Kidney epithelial cell (primary cell): ENCODE data around the gene ADI1. TPM values are rescaled to one million over a fixed set of nuclear protein-coding genes. Genes with fewer than 3 reads are reported as not detected.
"Not testable (repeated sequence)": the region's sequence is repeated elsewhere in the genome, so short reads cannot be mapped to it uniquely, and the experiment has no call there.

ENCODE experiments used
- DNase-seq: peaks from one replicate; pipeline ENCODE4 v3.0.0-alpha.2; 2010; ENCODE audit warnings: low read depth
- H3K27me3 ChIP-seq: 2 replicates; pipeline ENCODE4 v1.6.0; 2011; ENCODE audit warnings: low read length; ENCODE audit not compliant: control insufficient read depth, insufficient read depth
- H3K36me3 ChIP-seq: 2 replicates; pipeline ENCODE4 v1.5.1; 2011; ENCODE audit warnings: low read length; ENCODE audit not compliant: control insufficient read depth, insufficient read depth
- H3K4me3 ChIP-seq: 2 replicates; pipeline ENCODE4 v1.5.1; 2011; ENCODE audit warnings: low read depth, mild to moderate bottlenecking, control low read depth, low read length
- CTCF ChIP-seq: IDR thresholded peaks from 2 replicates; pipeline ENCODE4 v1.5.1; 2011; ENCODE audit warnings: mild to moderate bottlenecking, moderate library complexity, low read length, control low read depth, inconsistent platforms; ENCODE audit not compliant: insufficient read depth, poor library complexity, severe bottlenecking
- total RNA-seq: library from RNA; depleted of rRNA; stranded (reverse); fragments of >200 nt; gene quantifications from 2 replicates; pipeline ENCODE4 v1.2.3, GENCODE V29; 2015

ADI1 gene
- total RNA-seq, 1 donor from 2014 or later = 25.6 TPM

GRCh38 chr2:3503483-3503882 is 15.8 kb downstream of the ADI1 start:
- H3K36me3 ChIP-seq = no peaks in the 10 kb centered on the region
- TF ChIP-seq CTCF = no peak
- DNase-seq = no peak
- H3K4me3 ChIP-seq = no peak overlapping the region
- H3K27me3 ChIP-seq = no peaks in the 10 kb centered on the region

- no peaks in the 10 kb centered on the region for H3K36me3 ChIP-seq
- TF ChIP-seq CTCF = no peak
Measured at GRCh38 chr2:3503046-3503445, 16.3 kb downstream of the ADI1 start.

GRCh38 chr2:3500326-3500899 is 18.9 kb downstream of the ADI1 start:
- no peaks in the 10 kb centered on the region for H3K36me3 ChIP-seq
- no peak for TF ChIP-seq CTCF
- H3K4me3 ChIP-seq = no peak overlapping the region
- no peaks in the 10 kb centered on the region for H3K27me3 ChIP-seq
- no peak for DNase-seq

More at GRCh38 chr2:3503046-3503445, 16.3 kb downstream of the ADI1 start:
- no peaks in the 10 kb centered on the region for H3K27me3 ChIP-seq
- no peak for DNase-seq
- no peak overlapping the region for H3K4me3 ChIP-seq

- no peak overlapping the region for H3K4me3 ChIP-seq
- H3K27me3 ChIP-seq = no peaks in the 10 kb centered on the region
- no peaks in the 10 kb centered on the region for H3K36me3 ChIP-seq
- TF ChIP-seq CTCF = no peak
- no peak for DNase-seq
Measured at GRCh38 chr2:3498783-3499394, 20.4 kb downstream of the ADI1 start.

GRCh38 chr2:3496708-3497080 is 22.6 kb downstream of the ADI1 start:
- not testable (repeated sequence) for H3K36me3 ChIP-seq, H3K27me3 ChIP-seq

GRCh38 chr2:3494984-3495666 is 24.2 kb downstream of the ADI1 start:
- Histone ChIP-seq H3K27me3 (no peaks in the 10 kb centered on the region), H3K4me3 (no peak overlapping the region), H3K36me3 (no peaks in the 10 kb centered on the region)
- TF ChIP-seq CTCF = no peak
- DNase-seq = no peak

More at GRCh38 chr2:3496708-3497080, 22.6 kb downstream of the ADI1 start:
- DNase-seq, H3K4me3 ChIP-seq: not testable (repeated sequence)
